Activated CD8-positive, alpha-beta T cell treated with anti-CD3 and anti-CD28 coated beads for 36 hours (primary cell): ENCODE data around the gene UBE2D4. TPM values are rescaled to one million over a fixed set of nuclear protein-coding genes. Genes with fewer than 3 reads are reported as not detected.

Experiments used
- ATAC-seq: fragments of 200-7000 bp; cut with Tn5 transposase; one replicate; pipeline ENCODE4 v1.10.0; 2021; ENCODE audit warnings: mild to moderate bottlenecking, moderate library complexity
- CTCF ChIA-PET: fragments of 350-600 bp; sonication (Branson Sonifier 250); formaldehyde crosslinking; loops from one replicate; lab custom pipeline; 2021; ENCODE audit warnings: antibody characterized with exemption; lab: Charles Lee
- POLR2A ChIA-PET: fragments of 350-600 bp; sonication (Branson Sonifier 250); formaldehyde crosslinking; loops from one replicate; lab custom pipeline; 2021; ENCODE audit warnings: antibody characterized with exemption; lab: Charles Lee
- DNase-seq: peaks from one replicate; pipeline ENCODE4 v3.0.0-alpha.2; 2020
- H3K27ac Mint-ChIP-seq: one replicate; pipeline ENCODE4 v1.8.0; 2021; ENCODE audit warnings: mild to moderate bottlenecking, mixed read lengths
- H3K27me3 Mint-ChIP-seq: one replicate; pipeline ENCODE4 v1.8.0; 2021; ENCODE audit warnings: mixed read lengths
- H3K36me3 Mint-ChIP-seq: one replicate; pipeline ENCODE4 v1.8.0; 2021; ENCODE audit warnings: low read depth, mixed read lengths
- H3K4me1 Mint-ChIP-seq: one replicate; pipeline ENCODE4 v1.8.0; 2021; ENCODE audit warnings: low read depth, mixed read lengths
- H3K4me3 Mint-ChIP-seq: one replicate; pipeline ENCODE4 v1.8.0; 2021; ENCODE audit warnings: mild to moderate bottlenecking, moderate library complexity, mixed read lengths
- H3K9me3 Mint-ChIP-seq: one replicate; pipeline ENCODE4 v1.8.0; 2021; ENCODE audit warnings: mixed read lengths
- CTCF ChIP-seq: fragments of 200-600 bp; IDR thresholded peaks from one replicate; pipeline ENCODE4 v1.8.0; 2022; ENCODE audit warnings: antibody characterized with exemption, mild to moderate bottlenecking
- intact Hi-C: fragments of 100-400 bp; cut with micrococcal nuclease; formaldehyde crosslinking; loops from one replicate; pipeline ENCODE4 v1.10.0; 2022
- total RNA-seq, 2 experiments: library from RNA; stranded (reverse); gene quantifications; one replicate each; pipeline ENCODE4 v1.2.3, GENCODE V29; 2021

Gene UBE2D4
- total RNA-seq, 2 experiments from 2014 or later = 8.8 to 10.2 TPM

- intact Hi-C loops = no loop called here
- TF ChIP-seq CTCF = no peak
- no peaks in the 10 kb centered on the region for H3K27me3 Mint-ChIP-seq
- DNase-seq (no peak), ATAC-seq (peak; percentile 19)
- H3K36me3 Mint-ChIP-seq = peaks cover 21% of the 10 kb centered on the region
- ChIA-PET CTCF (interaction anchor here (1.0 kb wide), 1 partner anchor 18 kb away, joined by 3 read pairs; no protein-coding TSS in a partner anchor), POLR2A (interaction anchor here (0.6 to 1.1 kb wide), 3 partner anchors 13 to 22 kb away, joined by 3 to 4 read pairs (median 4); no protein-coding TSS in a partner anchor)
- H3K27ac Mint-ChIP-seq = peak overlapping the region; percentile 90
- peak overlapping the region; percentile 90 for H3K4me3 Mint-ChIP-seq
- no peaks in the 10 kb centered on the region for H3K9me3 Mint-ChIP-seq
- H3K4me1 Mint-ChIP-seq = peaks cover 22% of the 10 kb centered on the region
Measured at GRCh38 chr7:43926798-43927123, 525 bp downstream of the UBE2D4 start.

- no peaks in the 10 kb centered on the region for H3K27me3 Mint-ChIP-seq
- no peak for TF ChIP-seq CTCF
- H3K9me3 Mint-ChIP-seq = no peaks in the 10 kb centered on the region
- DNase-seq (no peak), ATAC-seq (no peak)
- POLR2A ChIA-PET = no interaction called here
- peak overlapping the region; percentile 65 for H3K4me3 Mint-ChIP-seq
- H3K36me3 Mint-ChIP-seq = peaks cover 18% of the 10 kb centered on the region
- peaks cover 22% of the 10 kb centered on the region for H3K4me1 Mint-ChIP-seq
- H3K27ac Mint-ChIP-seq = peak overlapping the region; percentile 14
- CTCF ChIA-PET = no interaction called here
- intact Hi-C loops = no loop called here
Measured at GRCh38 chr7:43927810-43928209, 1.6 kb downstream of the UBE2D4 start.

GRCh38 chr7:43929529-43930457 lies 3.6 kb downstream of the UBE2D4 start:
- H3K4me1 Mint-ChIP-seq = peaks cover 19% of the 10 kb centered on the region
- CTCF ChIA-PET = no interaction called here
- no peak for ATAC-seq
- no peak for TF ChIP-seq CTCF
- no peak for DNase-seq
- no peaks in the 10 kb centered on the region for H3K27me3 Mint-ChIP-seq
- no peak overlapping the region for H3K27ac Mint-ChIP-seq
- intact Hi-C loops = no loop called here
- no peak overlapping the region for H3K4me3 Mint-ChIP-seq
- H3K9me3 Mint-ChIP-seq = no peaks in the 10 kb centered on the region
- peaks cover 13% of the 10 kb centered on the region for H3K36me3 Mint-ChIP-seq
- POLR2A ChIA-PET = interaction anchor here (1.3 kb wide), 1 partner anchor 10 kb away, joined by 3 read pairs; no protein-coding TSS in a partner anchor

GRCh38 chr7:43931346-43931745 lies 5.1 kb downstream of the UBE2D4 start:
- H3K9me3 Mint-ChIP-seq = no peaks in the 10 kb centered on the region
- no peak for DNase-seq
- no peak for TF ChIP-seq CTCF
- peaks cover 15% of the 10 kb centered on the region for H3K4me1 Mint-ChIP-seq
- no peak for ATAC-seq
- intact Hi-C loops = no loop called here
- CTCF ChIA-PET = no interaction called here
- no peaks in the 10 kb centered on the region for H3K27me3 Mint-ChIP-seq
- H3K36me3 Mint-ChIP-seq = peaks cover 9% of the 10 kb centered on the region
- no peak overlapping the region for H3K4me3 Mint-ChIP-seq
- POLR2A ChIA-PET = no interaction called here
- H3K27ac Mint-ChIP-seq = peak overlapping the region; percentile 69
